ENCODE results near the gene VPS52. TPM values are rescaled to one million over a fixed set of nuclear protein-coding genes. Genes with fewer than 3 reads are reported as not detected.

Gene VPS52
- total and polyA plus RNA-seq, 9 of the 15 experiments (the other 6 are each of a cell fraction or from before 2014, with no cell fraction given) = 24.4 to 103 (median 40.2) TPM

- TF ChIP-seq BCLAF1 (IDR thresholded peaks at IDR 0.05; ENCODE audit: borderline replicate concordance in 1 of 2, control insufficient read depth in 1 of 2, low read depth in 2 of 2, low read length in 1 of 2) = no peak
- no peak for TF ChIP-seq RBM34 (IDR thresholded peaks at IDR 0.05; ENCODE audit: borderline replicate concordance, insufficient read depth, low read length)
- no peak for TF ChIP-seq KAT8 (IDR thresholded peaks at IDR 0.05; ENCODE audit: low read depth)
- no peak for TF ChIP-seq ARNT (IDR thresholded peaks at IDR 0.05)
- no peak for TF ChIP-seq BRCA1 (IDR thresholded peaks at IDR 0.05)
- TF ChIP-seq BRCA1 (CRISPR knock-in tag; IDR thresholded peaks at IDR 0.05) = no peak
- TF ChIP-seq ATF1 (CRISPR knock-in tag; IDR thresholded peaks at IDR 0.05) = no peak
- TF ChIP-seq ATF1 (tag; IDR thresholded peaks at IDR 0.05) = no peak
- TF ChIP-seq ZNF174 (CRISPR knock-in tag; IDR thresholded peaks at IDR 0.05) = no peak
- no peak for TF ChIP-seq SPI1 (IDR thresholded peaks at IDR 0.05; ENCODE audit: borderline replicate concordance, low read depth, low read length)
- TF ChIP-seq TFAM (CRISPR knock-in tag; conservative IDR thresholded peaks at IDR 0.05) = no peak
- 0 out of 2 replicates have a peak, but pooled peaks have one; percentile 60 for TF ChIP-seq ZBTB9 (CRISPR knock-in tag; IDR thresholded peaks at IDR 0.05)
- TF ChIP-seq ZBTB12 (CRISPR knock-in tag; IDR thresholded peaks at IDR 0.05) = no peak
- TF ChIP-seq ETS1 (conservative IDR thresholded peaks at IDR 0.05; ENCODE audit: control insufficient read depth, low read depth, low read length) = no peak; the same call in 1 of the 2 replicates
- TF ChIP-seq HNRNPK (IDR thresholded peaks at IDR 0.05; ENCODE audit: low read depth, low read length, poor library complexity, severe bottlenecking) = no peak
- no peak for TF ChIP-seq FIP1L1 (IDR thresholded peaks at IDR 0.05; ENCODE audit: low read depth, low read length, poor library complexity, severe bottlenecking)
- TF ChIP-seq ETV6 (IDR thresholded peaks at IDR 0.05; ENCODE audit: borderline replicate concordance in 1 of 2, low read depth in 2 of 2, low read length in 1 of 2) = no peak
- no peak for TF ChIP-seq ETV6 (CRISPR knock-in tag; IDR thresholded peaks at IDR 0.05; ENCODE audit: borderline replicate concordance)
Measured at GRCh38 chr6:33249732-33250630, 21.7 kb downstream of the VPS52 start (continued).
